NCI-H2081 (cell line): ENCODE data around the gene KRTAP10-3.

ENCODE experiments used
- DNase-seq, 2 experiments: peaks; one replicate each; lab custom pipeline; 2025; lab: John Stamatoyannopoulos, UW

The KRTAP10-3 gene

DNA sequence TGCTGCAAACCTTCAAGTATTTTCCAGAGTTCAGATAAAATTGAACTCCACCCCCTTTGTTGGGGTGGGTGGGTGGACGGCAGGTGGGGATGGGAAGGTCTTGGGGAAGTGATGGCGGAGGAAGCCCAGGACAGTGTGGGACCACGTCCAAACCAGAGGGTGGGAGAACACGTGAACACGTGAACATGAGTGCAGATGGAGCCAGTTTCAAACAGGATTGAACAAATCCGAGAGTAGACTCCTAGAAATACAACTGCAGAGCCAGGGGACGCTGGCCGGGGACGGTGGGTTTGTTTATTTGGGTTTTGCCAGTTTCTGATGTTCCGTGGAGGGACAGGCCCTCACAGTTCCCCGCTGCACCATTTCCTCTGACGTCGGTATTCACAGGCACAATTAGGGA is 10.2 kb downstream of the KRTAP10-3 start:
- no peak for DNase-seq

DNA sequence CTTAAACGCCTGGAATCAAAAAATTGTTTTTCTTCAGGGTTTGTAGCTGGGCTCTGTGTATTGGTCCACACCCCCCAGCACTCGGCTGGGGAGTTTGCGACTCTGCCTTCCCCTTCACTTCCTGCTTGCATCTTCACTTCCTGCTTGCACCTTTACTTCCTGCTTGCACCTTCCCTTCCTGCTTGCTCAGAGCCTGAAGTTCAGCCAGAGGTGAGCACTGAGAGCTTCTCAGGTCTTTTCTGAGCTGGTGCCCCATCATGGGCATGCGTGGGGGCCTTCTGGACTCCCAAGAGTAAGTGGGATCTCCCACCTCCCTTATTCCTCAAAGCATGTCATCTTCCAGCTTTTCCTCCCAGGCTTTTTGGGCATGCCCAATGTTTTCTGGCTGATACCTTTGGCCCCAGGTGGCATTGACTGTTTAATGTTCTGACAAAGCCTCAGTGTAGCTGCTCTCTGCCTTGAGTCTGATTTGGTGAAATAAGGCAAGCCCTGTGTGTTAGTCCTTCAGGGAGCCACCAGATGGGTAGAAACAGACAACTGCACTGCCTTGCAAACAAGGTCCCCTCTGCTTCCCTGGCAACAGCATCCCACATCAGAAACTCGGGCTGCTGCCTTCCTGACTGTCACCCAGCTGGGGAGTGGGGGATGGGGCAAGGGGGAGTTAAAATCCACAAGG is 10.8 kb downstream of the KRTAP10-3 start:
- DNase-seq: no peak

DNA sequence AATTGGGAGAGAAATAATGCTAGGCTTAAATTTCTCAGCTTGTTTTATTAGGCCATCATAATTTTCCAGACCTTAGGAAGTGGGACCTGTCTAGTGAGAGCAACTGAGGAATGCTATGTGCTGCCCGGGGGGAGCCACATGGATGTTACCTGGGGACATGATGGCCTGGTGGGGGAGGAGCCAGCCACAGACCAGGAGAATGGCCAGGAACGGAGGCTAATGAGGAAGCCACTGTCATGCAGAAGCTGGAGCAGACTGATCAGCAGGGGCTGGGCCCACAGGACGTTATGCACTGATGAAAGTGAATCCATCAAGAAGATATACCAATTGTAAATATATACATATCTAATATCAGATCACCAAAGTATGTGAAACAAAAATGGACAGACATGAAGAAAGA is 14.0 kb downstream of the KRTAP10-3 start:
- DNase-seq: no peak

DNA sequence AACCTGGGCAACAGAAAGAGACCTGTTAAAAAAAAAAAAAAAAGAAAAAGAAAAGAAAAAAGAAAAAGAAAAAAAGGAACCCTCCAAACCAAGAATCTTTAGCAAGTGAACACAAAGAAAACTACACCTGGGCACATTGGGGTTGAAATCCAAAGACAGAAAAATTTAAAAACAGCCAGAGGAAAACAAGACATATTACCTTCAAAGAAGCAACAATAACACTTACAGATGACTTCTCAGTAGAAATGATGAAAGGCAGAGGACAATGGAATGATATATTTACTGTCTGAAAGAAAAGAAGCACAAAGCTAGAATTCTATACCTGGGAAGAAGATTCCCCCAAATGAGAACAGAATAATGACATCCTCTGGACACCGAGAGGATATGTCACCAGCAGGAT is 15.9 kb downstream of the KRTAP10-3 start:
- no peak for DNase-seq

DNA sequence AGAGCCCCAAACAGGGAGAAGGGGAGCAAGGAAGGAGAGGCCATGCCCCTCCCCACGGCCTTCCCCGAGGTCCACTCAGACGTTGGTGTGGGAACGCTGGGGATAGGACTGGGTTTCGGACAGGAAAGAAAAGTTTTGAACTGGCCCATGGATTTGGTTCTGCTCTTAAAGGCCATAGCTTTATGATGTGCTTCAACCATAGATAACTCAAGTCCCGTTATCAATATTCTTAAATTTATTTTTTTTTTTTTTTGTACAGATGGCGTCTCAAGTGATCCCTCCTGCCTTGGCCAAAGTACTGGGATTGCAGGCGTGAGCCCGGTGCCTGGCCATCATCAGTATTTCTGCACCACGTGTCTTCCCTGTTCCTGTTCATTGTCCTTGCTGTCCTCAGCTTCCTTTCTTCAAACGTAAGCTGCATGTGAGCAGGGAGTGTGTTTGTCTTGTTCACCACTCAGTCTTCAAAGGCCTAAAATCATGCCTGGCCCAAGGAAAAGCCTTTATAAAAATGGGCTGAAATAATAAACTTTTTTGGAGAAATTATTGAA is 17.8 kb downstream of the KRTAP10-3 start:
- DNase-seq: no peak

DNA sequence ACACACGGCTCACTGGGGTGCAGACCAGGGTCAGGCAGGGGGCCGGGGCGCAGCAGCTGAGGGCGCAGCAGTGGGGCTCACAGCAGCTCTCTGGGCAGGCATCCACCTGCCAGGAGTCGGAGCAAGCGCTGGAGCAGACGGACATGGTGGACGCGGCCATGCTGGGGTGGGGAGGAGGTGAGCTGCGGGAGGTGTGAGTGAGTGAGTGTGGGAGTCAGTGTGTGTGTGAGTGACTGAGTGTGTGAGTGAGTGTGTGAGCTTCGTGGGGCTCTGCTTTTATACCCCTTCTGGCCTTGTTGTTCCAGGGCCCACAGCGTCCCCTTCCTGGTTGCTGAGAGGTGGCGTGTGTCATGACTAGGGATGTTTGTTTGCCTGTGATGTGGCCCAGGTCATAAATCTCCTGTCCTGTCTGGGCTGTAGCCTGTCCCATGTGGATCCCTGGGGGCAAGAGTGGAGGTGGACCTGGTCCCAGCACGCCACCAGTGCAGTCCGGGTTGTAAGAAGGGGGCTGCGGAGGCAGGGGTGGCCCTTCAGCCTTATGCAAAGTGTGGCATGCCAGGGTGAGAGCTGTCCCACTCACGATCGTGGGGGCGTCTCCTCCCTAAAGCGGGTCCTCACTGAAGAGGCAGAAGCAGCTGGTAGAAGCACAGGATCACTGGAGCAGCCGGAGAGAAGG is 18.5 kb downstream of the KRTAP10-3 start, which contains the start of gene KRTAP10-1:
TSS of gene KRTAP10-1 (minus strand) at position 205 of the 676 bp plus-strand sequence. CDS start at position 160, 45 bp downstream.
- no peak for DNase-seq

DNA sequence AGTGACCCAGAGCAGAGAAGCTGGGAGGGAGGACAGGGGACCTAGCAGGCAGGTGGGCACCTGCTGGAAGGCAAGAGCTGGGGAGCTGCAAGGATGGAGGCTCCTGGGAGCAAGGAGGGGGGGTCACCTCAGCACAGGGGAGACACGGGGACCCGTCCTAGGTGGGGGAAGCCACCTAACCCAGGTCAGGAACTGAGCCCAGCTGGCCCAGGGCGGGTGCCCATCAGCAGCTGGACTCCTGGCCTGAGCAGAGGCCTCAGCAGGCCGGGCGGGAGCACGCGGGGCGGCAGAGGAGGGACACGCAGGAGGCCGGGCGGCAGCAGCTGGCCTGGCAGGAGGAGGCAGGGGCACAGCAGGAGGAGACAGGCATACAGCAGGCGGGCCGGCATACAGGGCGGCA is 19.5 kb downstream of the KRTAP10-3 start:
- no peak for DNase-seq

DNA sequence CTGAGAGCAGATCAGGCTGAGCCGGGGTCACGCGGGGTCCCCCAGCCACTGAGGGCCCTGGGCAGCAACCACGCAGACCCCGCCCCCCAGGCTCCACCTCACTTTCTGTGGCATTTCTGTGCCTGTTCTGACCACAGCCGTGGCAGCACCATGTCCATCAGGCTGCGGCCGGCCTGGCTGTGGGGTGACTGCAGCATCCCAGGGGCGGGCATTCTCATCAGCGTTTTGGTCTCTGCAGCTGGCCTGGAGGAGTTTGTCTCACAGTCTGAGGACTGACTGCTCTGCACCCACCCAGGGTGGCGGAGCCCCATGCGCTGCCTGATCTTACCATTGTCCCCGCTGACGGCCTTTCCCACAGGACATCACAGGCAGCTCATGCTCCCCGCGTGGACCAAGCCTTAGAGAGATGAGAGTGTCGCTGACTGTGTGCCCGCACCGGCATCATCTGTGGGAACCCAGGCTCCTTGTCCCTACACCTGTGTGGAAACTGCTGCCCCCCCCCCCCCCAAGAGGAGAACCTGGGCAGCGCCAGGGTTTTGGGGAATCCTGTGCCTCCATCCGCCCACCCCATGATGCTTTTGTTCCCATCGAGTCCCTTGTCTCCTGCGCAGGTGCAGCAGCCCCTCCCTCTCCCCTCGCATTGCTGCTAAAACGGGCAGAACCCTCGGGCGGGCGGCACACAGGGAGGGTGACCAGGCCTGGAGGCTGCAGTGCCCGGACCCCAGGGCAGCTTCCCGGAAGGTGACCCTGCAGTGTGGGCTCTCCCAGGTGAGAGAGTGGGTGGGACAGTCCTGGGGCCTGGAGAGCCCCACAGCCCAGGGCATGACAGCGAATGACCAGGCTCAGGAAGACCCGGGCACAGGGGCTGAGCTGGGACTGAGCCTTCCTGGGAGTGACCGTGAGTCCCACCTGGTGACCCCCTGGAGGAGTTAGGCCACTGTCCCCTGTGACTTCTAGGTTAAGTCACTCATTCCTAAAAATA is 20.4 kb downstream of the KRTAP10-3 start:
- DNase-seq: no peak

DNA sequence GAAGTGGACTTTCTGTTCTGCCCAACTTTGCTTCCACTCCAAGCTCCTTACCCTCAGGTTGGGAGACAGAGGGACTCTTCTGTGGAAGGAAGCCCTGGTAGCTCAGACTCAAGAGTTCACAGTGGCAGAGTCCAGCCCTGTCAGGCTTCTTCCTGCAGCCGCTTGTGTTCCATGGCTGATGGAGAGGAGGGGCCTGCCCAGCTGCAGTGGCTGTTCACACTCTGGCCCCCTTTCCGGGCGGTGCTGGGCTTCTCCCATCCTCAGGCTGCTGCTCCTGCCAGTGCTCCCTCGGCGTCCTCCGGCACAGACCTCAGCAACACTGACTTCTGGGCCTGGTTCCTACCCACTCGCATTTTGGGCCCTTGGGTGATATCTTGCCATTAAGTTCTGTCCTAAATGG is 22.6 kb downstream of the KRTAP10-3 start:
- no peak for DNase-seq

DNA sequence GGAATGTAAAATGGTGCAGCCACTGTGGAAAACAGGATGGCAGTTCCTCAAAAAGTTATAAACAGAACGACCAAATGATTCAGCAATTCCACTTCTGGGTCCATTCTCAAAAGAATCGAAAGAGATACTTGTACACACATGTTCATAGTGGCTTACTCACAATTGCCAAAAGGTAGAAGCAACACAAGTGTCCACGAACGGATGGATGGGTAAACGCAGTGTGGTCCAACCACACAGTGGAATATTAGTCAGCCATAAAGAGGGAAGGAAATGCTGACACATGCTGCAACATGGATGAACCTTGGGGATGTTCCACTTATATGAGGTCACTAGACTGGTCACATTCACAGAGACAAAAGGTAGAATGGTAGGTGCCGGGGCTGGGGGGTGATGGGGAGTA is 23.9 kb downstream of the KRTAP10-3 start:
- DNase-seq: no peak

DNA sequence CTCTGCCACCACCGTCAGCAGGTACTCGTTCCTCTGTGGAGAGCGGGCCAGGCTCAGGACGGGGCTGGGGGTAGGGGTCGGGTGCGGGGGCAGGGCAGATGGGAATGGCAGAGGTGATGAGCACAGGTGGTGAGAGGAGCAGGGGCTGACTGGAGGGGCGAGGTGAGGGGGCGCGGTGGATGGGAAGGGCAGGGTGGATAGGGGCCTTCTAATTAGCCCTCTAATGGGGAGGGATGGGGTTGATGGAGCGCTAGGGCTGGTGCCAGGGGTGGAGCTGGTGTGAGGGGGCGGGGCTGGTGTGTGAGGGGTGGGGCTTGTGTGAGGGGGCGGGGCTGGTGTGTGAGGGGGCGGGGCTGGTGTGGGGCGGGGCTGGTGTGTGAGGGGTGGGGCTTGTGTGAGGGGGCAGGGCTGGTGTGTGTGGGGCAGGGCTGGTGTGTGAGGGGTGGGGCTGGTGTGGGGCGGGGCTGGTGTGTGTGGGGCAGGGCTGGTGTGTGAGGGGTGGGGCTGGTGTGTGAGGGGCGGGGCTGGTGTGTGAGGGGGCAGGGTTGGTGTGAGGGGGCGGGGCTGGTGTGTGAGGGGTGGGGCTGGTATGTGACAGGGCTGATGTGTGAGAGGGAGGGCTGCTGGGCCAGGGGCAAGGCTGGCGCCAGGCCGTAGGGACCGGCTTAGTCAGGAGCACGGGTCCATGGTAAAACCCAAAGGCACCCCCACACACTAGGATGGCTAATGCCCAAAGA is 24.5 kb downstream of the KRTAP10-3 start:
- no peak for DNase-seq

DNA sequence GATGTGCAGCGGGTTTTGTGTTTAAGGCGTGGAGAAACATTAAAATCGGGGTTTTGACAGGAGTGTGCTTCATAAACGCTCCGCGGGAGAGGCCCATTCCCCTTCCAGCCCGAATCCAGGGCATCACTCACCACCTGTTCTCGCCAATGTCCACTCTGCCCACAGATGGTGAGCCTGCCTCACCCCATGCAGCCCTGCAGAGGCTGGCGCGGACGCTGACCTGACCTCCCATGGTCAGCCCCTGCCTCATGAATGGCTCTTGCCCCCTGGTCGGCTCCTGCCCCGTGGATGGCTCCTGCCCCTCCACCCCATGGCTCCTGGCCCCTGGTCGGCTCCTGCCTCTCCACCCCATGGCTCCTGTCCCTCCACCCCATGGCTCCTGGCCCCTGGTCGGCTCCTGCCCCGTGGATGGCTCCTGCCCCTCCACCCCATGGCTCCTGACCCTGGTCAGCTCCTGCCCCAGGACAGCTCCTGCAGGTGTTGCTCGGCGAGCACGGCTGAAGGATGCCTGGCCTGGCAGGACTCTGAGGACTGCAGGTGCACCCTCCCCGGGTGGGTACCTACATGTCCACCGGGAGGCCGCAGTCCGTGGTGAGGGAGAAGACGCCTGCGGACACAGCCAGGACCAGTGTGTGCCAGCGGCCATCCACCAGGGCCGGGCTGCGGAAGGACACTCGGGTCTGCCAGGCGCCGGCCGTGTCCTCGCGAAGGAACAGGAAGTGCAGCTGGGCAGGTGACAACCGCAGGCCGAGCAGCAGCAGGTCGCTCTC is 25.3 kb downstream of the KRTAP10-3 start:
- DNase-seq: no peak

DNA sequence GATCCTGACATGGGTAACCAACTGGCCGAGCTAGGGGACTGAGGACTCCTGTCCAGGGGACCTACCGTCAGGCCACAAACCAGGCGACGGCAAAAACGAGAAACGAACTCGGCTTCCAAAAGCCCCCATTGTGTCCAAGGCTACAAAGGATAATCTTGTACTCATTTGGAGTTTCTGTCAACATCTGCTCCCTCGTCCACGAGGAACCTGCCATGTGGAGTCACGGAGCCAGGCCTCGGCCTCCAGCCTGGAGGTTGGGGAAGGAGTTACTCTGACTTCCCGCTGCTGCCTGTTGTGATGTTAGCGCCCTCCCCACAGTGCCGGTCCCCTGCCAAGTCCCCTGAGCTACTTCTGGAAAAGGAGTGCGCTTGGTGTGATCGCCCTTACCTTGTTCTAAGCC is 25.9 kb downstream of the KRTAP10-3 start:
- no peak for DNase-seq

DNA sequence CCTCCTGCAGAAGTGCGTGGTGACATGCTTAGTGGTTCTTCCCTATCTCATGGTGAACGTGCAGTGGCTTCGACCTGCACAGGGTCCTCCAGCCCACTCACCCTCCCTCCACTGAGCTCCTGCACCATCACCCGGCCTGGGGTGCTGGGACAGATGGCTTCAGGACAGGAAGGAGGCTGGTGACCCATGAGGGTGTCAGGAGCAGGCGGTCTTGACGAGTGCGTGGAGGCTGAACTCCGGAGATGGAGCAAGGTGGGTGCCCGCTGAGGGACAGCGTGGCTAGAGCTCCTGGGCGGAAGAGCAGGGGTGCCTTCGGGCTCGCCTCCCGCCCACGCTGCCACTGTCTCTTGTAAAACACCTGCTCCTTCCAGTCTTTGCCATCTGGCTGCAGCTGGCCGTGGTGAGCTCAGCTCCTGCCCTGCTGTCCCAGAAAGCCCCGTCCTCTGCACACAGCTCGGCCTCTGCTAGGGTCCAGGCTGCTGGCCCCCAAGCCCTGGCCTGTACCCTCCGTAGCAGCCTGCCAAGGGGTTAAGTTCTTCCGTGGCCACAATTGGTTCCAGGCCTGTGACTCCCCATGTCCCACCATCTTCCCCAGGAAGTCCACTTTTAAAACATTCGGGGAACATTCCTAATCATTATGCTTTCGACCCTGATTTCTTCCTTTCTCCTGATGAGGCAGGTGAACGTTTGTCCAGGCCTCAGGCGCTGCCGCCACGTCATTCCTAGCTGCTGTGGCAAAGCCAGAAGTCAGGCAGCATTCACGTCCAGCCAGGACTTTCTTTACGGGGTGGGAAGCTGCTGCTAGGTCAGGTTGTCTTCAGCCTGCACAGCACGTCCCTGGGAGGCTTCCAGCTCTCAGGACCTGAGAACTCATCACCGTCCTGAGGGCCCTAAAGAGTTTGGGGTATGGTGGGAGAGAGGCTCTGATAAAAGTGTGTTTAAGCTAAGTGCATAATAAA is 26.7 kb downstream of the KRTAP10-3 start:
- no peak for DNase-seq

DNA sequence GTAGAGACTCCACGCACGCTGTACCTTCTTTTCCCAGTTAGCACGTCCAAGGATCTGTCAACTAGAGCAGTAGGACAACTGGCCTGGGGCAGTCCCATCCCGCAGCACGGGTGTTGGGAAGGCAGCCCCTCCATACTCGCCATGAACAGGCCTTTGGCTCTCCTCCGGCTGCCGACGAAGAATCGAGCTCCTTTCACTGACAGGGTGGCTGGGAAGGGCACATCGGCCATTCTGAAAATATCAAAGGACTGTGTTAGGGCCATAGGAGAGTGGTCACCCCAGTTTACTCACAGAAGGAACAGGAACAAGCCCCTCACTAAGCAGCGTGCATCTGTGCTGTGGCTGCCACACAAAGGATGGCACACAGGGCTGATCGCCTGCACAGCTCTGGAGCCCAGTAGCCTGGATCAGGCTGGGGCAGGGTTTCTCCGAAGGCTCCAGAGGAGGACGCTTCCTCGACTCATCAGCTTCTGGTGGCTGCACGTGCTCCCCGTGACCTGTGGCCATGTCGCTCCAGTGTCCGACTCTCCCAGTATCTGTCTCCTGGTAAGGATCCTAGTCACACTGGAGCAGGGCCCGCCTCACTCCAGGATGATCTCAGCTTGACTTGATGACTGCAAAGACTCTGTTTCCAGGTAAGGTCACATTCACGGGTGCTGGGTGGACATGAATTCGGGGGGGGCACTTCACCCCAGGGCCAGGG is 27.5 kb downstream of the KRTAP10-3 start:
- no peak for DNase-seq

DNA sequence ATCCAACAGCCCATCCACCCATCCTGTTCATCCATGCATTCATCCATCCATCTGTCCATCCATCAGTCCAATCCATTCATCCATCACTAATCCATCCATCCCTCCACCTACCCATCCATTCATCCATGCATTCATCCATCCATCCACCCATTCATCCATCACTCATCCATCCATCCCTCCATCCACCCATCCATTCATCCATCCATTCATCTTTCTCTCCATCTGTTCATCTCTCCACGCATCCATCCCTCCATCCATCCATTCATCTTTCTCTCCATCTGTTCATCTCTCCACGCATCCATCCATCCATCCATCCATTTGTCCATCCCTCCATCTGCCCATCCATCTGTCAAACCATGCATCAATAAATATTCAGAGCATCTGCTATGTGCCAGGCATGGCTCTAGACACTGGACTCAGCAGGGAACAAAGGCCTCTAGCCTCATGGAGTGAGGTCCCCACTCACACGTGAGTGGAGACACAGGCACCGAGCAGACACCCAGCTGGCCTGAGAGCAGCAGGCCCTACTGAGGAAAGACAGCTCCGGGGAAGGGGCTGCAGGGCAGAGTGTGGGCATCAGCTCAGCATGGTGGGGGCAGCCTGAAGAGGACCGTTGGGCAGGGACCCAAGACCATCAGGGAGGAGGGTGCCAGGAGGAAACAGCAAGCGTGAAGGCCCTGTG is 28.2 kb downstream of the KRTAP10-3 start:
- no peak for DNase-seq

DNA sequence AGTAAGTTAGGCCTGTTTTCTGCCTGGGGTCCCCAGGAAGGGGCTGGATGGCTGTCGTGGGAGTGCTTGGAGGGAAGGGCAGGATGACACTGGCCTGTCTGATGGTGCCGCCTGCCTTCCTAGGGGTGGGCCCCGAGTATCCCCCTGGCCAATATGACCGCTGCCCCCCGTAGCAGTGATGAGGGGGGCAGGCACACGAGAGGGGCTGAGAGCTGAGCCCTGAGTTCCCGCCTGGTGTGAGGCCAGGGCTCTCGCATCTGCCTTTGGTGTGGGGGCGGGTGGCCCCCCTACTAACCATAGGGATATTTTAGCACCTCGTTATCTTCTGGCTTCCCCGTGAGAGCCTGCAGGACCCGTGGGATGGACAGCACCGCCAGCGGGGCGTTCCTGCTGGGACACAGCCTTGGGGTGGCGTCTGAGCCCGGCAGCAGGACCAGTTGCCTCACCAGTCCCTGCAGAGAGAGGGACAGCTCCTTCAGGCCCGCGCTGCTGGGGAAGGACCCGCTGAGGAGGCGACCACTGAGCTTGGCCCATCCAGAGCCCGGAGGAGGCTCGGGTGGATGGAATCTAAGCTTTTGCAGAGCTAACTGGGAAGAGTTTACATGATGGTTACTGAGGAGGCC is 29.0 kb downstream of the KRTAP10-3 start:
- no peak for DNase-seq

DNA sequence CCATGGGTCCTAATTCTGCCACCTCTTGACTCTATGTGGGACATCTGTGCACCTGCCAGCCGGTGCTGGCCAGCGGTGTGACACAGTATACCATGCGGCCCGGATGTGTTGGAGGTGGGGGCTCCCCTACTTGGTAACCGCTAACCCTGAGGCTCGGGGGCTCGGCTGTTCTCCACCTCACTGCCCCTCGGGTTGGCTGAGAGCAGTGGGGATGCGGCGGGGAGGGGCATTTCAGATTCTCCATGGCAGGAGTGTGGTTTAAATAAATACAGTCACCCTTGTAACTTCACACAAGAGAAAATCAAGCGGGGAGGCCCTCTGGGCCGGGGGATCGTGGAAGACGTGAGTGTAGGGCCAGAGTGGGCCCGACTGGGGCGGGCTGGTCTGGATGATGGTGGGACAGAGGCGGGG is 29.6 kb downstream of the KRTAP10-3 start:
- DNase-seq: no peak
